Iris pigment epithelial cell (primary cell): ENCODE results near the gene LARGE1.

Experiments
- DNase-seq: peaks from one replicate; pipeline ENCODE4 v3.0.0-alpha.2; 2011; ENCODE audit warnings: low read depth

The LARGE1 gene

DNA sequence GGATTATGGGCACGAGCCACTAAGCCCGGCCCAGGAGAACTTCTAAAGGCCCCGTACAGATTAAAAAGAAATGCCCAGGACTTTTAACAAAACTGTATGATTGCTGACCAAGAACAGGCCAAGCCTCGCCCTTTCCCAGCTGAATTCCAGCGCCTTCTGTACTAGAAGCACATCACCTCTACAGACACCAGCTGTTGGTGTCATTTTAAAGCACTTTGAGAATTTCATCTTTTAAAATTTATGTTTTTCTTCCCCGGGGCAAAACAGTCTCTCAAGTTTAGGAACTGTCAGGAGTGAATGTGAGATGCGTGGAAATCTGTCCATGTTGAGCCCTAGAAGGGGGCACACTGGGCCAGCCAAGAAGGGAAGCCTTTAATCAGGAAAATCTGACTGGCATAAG, 362.4 kb downstream of the LARGE1 start:
- DNase-seq = no peak

DNA sequence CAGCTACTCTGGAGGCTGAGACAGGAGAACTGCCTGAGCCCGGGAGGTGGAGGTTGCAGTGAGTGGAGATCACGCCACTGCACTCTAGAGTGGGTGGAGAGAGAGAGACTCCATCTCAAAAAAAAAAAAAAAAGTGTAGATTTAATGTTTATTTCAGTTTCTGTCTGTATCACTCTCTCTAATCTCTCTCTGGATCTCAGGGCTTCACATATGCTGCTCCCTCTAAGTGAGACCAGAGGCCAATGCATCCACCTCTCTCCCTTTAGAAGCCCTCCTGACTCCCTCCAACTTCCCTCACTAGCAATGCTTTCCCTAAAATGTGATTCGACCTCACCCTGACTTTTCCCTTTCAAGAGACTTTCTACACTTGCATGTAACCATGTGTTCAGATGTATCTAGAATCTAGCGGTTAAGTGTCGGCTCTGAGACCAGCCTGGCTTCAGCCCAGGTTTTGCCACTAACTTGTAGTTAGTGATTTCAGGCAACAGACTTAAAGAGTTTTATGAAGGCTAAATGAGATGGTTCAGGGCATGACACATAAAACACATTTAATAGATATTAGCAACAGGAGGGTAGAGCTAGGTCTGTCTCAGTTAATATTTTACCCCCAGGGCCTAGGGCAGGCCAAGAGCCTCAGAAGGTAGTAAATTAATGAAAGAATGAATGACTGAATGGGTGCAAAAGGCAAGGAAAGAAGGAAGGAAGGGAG, 364.3 kb downstream of the LARGE1 start:
- DNase-seq = no peak

DNA sequence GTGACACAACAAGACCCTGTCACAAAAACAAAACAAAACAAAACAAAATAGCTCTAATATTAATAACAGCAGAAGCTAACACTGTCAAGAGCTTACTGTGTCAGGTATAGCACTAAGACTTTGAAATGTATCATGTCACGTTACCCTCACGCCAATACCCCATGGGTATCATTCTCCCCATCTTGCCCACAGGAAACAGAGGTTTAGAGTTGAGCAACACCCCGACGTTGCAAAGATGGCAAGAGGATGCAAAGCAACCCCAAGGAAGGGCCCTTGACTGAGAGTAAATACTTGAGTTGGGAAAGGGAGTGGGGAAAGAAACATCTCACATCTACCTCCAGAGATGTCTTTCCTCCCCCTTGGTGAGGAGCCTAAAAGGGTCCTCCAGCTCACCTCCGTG, 366.8 kb downstream of the LARGE1 start:
- no peak for DNase-seq

DNA sequence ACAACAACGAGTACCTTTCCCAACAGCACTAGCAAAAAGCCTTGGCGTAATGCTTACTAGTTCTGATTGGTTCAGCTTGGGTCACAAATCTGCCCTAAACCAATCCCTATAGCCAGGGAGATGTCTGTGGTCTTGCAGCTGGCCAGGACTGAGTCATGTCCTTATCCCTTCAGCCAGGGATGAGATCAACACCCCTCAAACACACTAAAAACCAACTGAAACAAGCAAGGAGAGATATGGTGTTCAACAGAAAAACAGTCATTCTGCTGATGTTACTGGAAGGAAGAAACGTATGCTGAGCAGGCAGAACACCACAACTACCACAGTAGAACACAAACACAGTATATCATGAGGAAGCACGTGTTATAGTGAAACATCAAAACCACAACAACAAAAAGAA, 375.6 kb downstream of the LARGE1 start:
- no peak for DNase-seq

DNA sequence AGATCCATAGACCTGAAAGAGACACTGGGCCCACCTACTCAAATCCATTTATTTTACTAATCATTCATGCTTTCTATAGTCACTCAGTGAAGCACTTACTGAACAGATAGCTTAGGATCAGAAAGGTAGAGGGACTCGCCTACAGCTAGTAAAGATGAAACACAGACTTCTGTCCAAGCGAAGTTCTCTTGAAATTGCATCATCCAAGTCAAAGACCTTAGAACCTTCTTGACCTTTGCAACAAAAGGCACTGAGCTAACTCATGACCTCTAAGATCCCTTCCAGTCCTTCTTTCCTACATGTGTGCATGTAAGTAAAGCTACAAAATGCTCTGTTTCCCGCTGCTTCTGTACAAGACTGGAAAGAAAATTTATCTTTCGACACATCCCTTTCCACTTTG, 377.6 kb downstream of the LARGE1 start:
- DNase-seq = no peak

DNA sequence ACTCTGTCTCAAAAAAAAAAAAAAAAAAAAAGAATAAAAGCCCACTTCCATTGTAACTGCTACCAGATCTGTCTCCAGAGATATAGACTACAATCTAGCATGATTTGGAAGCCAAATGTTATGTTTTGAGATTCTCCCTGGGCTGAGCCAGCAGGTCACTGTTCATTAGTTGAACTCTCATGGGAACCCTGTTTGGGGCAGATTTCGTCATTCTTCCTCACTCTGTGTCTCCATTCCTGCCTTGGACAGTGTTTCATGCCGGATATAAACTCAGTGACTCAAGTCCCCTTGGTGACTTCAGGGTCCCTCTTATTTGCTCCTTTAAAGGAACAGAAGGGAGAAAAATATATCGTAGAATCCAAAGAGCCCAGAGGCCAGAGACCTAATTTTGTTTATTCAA, 378.1 kb downstream of the LARGE1 start:
- no peak for DNase-seq

DNA sequence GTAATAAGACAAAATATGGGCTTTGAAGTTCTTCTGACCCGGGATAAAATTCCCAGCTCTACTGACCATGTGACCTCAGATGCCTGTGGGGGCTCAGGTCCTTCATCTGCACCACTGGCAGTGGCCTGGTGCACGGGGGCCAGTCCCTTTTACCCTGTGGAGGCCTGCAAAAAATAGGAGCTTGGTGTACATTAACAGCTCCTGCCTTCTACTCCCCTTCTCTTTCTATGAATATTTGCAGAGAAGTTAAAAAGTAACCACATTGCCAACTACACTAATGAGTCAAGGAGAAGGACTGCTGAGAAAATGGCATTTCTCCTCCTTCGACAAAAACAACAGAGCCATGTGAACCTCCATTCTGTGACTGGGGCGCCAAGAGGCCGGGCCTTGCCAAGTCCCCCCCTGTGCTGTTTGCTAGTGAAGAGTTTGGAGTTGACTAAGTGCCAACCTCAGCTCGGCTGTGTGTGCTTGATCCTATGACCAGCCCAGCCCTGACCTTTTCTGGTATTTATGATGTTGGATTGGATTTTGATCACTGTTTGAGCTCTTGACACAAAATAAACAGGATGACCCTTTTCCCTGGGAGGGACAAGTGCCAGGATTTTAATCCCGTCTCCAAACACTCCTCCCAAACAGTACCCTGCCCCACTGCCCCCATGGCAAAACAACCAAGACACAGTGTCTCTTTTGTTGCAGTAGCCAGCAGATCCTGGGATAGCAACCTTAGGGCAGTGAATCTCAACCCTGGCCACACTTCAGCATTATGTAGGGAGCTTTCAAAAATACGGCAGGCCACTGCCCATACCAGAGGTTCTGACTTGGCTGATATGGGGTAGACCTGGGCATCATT, 380.1 kb downstream of the LARGE1 start:
- DNase-seq = no peak

DNA sequence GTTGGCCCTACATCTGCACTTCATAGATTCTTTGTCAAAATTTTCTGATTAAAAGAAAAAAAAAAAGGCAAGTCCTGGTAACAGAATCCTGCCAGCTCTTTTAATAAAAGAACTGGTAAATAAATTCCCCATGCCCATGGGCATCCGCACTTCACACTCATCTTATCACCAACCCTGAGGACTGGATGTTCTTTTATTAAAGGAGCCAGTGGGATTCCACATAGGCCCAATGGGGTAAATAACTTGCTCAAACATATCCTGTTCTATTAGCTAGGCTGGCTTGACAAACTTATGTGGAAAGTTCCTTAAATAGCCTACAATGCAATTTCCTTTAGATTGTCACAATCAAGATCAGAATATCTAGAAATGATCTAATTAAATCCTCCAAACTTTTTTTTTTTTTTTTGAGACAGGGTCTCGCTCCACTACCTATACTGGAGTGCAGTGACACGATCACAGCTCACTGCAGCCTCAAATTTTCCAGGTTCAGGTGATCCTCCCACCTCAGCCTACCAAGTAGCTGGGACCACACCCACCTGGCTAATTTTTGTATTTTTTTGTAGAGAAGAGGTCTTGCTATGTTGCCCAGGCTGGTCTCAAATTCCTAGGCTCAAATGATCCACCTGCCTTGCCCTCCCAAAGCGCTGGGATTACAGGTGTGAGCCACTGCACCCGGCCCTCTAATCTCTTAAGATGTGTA, 380.9 kb downstream of the LARGE1 start:
- no peak for DNase-seq

DNA sequence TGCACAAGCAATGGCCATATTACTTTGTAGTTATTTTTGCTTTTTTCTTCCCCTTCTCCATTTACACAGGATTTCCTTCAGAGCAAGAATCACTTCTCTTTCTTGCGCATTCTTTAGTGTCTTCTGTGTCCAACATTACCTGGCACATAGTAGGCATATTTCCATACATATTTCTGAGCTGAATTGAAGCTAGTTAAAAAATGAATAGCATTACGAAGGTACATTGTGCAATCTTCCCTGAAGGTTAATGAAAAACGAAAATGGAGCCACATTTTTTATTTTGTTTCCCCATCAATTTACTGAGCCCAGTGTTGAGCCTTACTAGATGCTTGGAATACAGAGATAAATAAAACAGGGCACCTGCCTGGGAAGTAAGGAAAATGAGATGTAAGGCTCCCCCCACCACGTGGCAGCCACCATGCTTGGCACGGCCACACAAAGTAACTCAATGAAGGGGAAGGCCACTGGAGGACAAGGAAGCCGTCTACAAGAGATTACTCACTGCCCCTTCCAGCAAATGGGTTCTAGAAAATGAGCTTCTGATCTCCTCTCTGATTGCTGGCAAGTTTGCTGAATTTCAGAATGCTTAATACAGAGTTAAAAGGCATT, 381.9 kb downstream of the LARGE1 start:
- DNase-seq = no peak

DNA sequence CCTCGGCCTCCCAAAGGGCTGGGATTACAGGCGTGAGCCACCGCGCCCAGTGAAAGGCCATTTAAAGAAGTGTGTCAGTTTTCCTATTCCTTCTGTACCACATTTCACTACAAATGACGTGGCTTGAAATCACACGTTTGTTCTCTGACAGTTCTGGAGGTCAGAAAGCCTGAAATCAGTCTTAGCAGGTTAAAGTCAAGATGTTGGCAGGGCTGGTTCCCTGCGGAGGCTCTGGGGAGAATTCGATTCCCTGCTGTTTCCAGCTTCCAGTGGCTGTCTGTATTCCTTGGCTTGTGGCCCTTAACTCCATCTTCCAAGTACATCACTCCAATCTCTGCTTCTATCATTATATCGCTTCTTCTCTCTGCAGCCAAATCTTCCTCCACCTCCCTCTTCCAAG, 383.2 kb downstream of the LARGE1 start:
- no peak for DNase-seq

DNA sequence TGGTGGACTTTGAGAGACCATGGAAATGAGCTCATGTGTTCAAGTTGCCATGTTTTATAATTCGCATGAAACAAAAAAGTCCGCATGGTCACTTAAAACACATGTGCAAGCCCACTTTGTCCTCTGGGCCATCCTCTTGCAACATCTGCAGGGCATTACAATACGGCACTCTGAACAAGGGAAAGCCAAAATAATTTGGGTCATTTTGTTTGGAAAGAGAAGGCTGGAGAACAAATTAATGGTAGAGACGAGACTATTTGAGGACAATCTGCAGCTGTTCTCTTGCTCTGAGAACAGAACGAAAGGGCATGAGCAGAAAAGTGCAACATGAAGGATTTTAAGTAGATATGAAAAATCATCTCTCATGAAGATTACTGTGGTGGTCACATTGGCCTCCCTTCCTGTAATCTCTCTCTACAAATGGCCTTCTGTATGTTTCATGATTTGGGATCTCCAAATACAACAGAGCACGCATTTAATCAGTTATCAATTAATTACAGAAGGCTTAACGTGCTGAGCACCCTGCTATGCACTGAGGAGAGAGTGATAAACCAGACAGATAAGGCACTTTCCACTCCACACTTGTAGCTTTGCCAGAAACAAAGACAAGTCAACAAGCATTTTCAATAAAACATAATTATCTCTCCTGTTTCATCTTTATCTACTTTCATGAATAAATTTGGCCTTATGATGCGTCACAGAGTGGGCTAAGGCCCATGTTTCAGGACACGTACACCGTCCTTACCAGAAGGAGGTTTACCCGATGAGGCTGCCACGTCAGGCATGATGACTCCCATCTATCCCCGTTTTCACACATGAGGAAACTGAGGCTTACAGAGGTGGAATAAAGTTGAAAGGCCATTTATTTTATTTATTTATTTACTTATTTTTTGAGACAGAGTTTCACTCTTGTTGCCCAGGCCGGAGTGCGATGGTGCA, 384.1 kb downstream of the LARGE1 start:
- DNase-seq = no peak

DNA sequence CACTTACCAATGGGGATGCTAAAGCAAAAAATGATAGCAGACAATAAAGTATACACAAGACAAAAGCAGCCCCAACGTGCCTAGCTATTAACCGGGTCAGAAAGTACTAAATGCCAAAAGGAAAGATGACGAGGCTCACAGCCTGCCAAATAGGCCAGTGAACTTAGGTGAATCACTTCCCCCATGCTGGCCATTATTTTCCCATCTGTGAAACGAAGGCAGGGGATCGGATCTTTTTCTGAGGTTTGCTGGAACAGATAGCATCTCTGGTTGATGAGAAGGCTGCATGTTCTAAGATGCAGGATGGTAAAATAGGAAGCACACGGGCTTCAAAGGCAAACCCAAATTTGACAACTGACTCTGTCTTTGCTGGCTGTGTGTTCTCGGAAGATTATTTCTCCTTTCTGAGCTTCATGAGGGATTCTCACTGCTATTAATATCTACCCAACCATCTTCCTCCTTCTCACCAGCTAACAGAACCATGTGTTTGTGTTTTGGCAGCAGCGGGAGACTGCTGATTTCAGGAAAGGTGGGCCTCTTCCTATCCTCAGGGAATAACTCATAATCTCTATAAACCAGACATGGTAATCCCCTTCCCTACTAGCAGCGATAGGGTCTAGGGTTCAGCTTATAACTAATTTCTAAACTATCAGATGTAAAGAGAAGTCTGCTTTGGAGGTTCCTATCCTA, 390.7 kb downstream of the LARGE1 start:
- DNase-seq = no peak

DNA sequence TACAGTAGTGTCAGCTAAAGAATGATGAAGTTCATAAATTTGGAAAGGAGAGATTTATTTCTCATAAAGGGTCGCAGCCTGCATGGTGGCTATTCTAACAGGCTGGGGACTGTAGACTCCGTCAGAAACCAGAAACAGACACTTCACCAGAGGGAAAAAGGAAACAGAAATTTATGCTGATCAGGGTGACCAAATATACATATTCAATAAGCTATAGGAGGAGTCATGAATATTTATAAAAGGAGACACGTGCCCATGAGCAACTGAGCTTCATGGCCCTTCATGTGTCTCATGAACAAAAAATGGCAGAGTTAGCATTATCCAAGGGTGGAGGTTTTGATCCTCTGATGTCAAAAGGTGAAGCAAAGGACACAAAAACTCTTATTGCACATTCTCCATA, 392.1 kb downstream of the LARGE1 start:
- no peak for DNase-seq

DNA sequence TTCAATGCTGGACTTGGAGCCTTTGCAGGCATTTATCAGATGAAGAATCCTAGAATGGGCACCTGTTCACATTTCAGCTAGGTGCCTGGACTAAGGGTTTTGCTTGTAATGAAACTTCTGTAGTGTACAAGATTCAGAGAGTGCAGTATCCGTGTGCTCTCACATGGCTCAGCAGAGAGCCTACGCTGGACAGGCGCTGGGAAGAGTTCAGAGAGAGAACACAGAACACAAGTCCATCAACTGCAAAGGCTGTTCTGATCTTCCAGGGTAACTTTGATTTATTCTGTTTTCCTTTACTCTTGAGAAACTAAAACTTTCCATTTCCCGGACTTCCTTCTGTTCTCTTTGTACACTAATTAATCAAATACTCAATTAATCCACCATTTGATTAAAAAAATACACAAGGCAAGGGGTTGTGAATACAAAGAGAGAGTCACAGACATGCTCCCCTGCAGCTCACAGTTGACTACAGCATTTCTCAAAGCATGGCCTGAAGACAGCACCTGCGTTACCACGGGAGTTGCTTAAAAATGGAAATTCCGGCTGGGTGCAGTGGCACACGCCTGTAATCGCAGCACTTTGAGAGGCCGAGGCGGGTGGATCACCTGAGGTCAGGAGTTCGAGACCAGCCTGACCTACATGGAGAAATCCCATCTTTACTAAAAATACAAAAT, 393.7 kb downstream of the LARGE1 start:
- no peak for DNase-seq

DNA sequence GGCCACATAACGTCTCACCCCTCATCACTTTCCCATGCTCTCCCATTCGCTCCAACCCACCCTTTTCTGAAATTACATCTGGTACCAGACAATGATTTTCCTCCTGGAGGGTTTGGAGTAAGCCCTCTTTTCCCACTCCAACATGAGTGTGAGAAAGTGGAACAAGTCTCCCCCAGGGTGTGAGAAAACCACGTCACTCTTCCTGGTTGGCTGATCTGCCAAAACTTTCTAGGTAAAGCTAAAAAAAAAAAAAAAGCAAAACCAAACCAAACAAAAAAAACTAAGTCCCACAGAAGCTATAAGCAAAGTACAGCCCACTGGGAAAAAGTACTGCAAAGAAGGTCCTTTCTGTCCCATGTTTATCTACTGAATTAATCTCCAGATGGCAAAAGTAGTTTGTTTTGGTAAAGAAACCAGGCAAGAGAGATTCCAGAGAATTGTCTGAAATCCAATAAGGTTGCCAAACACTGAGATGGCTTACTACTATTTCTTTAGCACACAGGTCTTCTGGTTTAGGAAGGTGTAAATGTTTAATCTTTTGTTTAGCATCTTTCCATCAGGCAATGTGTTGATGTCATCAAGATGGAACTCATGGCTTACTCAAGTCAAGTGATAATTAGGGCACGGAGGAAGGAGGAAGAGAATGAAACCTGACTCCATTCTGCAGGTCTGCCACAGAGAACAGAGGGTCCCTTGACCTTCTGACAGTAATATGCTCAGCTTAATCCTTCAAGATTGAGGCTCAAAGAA, 395.6 kb downstream of the LARGE1 start:
- no peak for DNase-seq

DNA sequence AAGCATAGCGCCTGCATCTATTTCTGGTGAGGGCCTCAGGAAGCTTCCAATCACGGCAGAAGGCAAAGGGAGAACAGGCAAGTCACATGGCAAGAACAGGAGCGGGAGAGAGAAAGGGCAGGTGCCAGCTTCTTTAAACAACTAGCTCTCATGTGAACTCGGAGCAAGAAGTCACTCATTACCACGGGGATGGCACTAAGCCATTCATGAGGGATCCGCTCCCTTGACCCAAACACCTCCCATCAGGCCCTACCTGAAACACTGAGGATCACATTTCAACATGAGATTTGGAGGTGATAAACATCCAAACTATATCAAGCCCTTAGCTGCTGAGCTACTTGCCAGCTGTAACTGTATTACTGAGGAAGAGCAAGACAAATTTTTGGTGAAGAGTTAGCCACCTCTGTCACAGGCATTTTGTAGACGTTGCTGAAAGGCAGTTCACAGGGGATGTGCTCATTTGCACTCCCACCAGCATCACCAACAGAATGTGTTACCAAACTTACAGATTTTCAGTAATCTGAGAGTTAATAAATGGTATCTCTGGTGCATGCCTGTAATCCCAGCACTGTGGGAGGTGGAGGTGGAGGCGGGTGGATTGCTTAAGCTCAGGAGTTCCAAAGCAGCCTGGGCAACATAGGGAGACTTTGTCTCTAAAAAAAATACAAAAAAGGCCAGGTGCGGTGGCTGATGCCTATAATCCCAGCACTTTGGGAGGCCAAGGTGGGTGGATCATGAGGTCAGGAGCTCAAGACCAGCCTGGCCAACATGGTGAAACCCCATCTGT, 398.2 kb downstream of the LARGE1 start:
- DNase-seq = no peak

DNA sequence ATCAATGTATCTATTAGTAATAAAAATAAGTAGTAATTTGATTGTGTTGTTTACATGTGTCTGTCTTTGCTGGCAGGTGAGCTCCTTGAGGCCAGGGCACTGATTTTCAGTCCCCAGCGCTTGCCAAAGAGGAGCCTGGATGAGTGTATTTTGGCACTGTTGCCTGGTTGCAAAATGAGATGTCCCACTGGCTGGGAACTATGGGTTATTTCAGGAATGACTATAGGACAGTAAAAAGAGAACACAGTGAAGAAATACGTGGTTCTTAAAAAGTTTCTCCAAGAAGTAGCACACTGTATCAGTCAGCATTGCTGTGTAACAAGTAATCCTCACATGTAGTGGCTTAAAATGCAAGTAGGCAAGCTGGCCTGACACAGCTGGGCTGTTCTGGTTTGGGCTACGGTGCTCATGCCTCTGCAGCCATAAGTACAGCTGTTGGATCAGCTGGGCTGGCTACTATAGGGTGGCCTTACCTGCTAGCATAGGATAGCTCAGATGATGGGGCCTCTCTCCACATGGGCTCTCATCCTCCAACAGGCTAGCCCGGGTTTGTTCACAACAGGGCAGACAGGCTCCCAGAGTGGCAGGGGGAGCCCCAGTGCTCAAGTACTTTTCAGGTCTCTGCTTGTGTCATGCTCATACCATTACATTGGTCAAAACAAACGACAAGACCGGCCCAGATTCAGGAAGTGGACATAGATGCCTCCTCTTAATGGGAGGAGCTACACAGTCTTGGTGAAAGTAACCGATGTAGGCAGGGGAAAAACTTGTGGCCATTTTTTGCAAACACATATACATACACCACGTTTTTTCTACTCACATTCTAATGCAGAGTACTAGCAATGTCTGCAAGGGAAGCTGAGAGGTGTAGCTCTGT, 399.1 kb downstream of the LARGE1 start:
- no peak for DNase-seq
